ENCODE results near the gene SEMA5A.

The SEMA5A gene

DNA sequence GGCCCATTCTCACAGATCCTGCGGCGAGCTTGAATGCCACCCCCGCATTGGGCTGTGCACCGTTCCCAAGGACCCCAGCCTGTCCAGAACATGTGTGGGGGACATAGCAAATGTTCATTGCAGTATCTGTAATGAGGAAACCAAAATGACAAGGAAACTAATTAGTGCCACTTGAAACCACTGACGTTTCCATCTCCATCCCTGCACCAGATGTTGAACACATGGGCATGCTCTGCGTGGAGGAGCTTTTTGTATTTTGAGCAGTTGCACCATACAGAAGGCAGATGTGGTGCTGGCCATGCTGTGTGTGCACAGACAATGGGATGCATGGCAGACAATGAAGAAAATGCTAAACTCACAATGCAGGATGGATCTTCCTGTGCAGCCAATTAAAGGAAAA lies 437.7 kb downstream of the SEMA5A start (continued):
- TF ChIP-seq EGR2 (tag by site-specific recombination; IDR thresholded peaks at IDR 0.05; ENCODE audit: low read depth) (no peak), ZNF112 (tag by site-specific recombination; IDR thresholded peaks at IDR 0.05) (no peak), ZBTB17 (tag by site-specific recombination; IDR thresholded peaks at IDR 0.05) (no peak), ZNF670 (tag by site-specific recombination; IDR thresholded peaks at IDR 0.05; ENCODE audit: low read depth) (no peak), ZNF426 (tag by site-specific recombination; IDR thresholded peaks at IDR 0.05) (no peak)
- TF ChIP-seq, protein P1, sequence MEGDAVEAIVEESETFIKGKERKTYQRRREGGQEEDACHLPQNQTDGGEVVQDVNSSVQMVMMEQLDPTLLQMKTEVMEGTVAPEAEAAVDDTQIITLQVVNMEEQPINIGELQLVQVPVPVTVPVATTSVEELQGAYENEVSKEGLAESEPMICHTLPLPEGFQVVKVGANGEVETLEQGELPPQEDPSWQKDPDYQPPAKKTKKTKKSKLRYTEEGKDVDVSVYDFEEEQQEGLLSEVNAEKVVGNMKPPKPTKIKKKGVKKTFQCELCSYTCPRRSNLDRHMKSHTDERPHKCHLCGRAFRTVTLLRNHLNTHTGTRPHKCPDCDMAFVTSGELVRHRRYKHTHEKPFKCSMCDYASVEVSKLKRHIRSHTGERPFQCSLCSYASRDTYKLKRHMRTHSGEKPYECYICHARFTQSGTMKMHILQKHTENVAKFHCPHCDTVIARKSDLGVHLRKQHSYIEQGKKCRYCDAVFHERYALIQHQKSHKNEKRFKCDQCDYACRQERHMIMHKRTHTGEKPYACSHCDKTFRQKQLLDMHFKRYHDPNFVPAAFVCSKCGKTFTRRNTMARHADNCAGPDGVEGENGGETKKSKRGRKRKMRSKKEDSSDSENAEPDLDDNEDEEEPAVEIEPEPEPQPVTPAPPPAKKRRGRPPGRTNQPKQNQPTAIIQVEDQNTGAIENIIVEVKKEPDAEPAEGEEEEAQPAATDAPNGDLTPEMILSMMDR (tag by site-specific recombination; IDR thresholded peaks at IDR 0.05), result no peak

DNA sequence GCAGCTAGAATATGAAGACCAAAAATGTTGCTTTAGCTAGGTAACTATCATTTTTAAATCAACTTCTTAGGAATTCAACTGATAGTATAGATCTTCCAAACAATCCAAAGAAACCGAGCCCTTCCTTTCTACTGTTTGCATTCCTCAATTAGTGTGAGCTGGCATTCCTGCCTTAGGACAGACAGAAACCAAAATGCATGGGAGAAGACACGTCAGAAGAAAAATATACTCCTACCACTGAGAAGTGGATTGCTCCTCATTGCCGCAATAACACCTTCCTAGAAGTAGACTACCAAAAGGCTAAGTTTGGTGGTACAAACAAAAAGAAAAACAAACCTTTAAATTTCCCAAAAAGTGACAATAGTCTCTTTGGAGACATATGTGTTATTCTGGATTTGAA lies 440.0 kb downstream of the SEMA5A start:
- Histone ChIP-seq H3K9me3 (ENCODE audit: control insufficient read depth, insufficient read depth, low read depth, low read length) (no peaks in the 10 kb centered on the region), H3K4me3 (ENCODE audit: low read depth, low read length) (no peak overlapping the region), H3K4me1 (ENCODE audit: control insufficient read depth, insufficient read depth, low read length) (no peaks in the 10 kb centered on the region), H3K27ac (ENCODE audit: extremely low read depth, low read depth, low read length) (no peak overlapping the region), H3K36me3 (ENCODE audit: control insufficient read depth in 2 of 2, insufficient read depth in 1 of 2, low read length in 2 of 2) (no peaks in the 10 kb centered on the region)
- POLR2A ChIA-PET, result interaction anchor here (0.6 kb wide), 1 partner anchor 39 kb away, joined by 3 read pairs; no protein-coding TSS in a partner anchor
- CTCF ChIA-PET, result interaction anchor here (0.6 to 1.0 kb wide), 3 partner anchors 102 to 350 kb away, joined by 3 read pairs; no protein-coding TSS in a partner anchor
- TF ChIP-seq, protein P2, sequence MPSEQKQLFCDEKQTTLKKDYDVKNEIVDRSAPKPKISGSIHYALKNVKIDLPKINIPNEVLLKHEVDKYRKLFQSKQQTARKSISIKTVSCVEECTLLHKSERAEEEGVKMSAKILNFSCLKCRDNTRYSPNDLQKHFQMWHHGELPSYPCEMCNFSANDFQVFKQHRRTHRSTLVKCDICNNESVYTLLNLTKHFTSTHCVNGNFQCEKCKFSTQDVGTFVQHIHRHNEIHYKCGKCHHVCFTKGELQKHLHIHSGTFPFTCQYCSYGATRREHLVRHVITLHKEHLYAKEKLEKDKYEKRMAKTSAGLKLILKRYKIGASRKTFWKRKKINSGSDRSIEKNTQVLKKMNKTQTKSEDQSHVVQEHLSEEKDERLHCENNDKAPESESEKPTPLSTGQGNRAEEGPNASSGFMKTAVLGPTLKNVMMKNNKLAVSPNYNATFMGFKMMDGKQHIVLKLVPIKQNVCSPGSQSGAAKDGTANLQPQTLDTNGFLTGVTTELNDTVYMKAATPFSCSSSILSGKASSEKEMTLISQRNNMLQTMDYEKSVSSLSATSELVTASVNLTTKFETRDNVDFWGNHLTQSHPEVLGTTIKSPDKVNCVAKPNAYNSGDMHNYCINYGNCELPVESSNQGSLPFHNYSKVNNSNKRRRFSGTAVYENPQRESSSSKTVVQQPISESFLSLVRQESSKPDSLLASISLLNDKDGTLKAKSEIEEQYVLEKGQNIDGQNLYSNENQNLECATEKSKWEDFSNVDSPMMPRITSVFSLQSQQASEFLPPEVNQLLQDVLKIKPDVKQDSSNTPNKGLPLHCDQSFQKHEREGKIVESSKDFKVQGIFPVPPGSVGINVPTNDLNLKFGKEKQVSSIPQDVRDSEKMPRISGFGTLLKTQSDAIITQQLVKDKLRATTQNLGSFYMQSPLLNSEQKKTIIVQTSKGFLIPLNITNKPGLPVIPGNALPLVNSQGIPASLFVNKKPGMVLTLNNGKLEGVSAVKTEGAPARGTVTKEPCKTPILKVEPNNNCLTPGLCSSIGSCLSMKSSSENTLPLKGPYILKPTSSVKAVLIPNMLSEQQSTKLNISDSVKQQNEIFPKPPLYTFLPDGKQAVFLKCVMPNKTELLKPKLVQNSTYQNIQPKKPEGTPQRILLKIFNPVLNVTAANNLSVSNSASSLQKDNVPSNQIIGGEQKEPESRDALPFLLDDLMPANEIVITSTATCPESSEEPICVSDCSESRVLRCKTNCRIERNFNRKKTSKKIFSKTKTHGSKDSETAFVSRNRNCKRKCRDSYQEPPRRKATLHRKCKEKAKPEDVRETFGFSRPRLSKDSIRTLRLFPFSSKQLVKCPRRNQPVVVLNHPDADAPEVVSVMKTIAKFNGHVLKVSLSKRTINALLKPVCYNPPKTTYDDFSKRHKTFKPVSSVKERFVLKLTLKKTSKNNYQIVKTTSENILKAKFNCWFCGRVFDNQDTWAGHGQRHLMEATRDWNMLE (tag by site-specific recombination; conservative IDR thresholded peaks at IDR 0.05; ENCODE audit: low read depth), result no peak
- TF ChIP-seq, protein P3, sequence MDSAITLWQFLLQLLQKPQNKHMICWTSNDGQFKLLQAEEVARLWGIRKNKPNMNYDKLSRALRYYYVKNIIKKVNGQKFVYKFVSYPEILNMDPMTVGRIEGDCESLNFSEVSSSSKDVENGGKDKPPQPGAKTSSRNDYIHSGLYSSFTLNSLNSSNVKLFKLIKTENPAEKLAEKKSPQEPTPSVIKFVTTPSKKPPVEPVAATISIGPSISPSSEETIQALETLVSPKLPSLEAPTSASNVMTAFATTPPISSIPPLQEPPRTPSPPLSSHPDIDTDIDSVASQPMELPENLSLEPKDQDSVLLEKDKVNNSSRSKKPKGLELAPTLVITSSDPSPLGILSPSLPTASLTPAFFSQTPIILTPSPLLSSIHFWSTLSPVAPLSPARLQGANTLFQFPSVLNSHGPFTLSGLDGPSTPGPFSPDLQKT (IDR thresholded peaks at IDR 0.05; ENCODE audit: borderline replicate concordance, low read depth, low read length), result no peak
- TF ChIP-seq ZNF324 (tag by site-specific recombination; IDR thresholded peaks at IDR 0.05) (no peak), ZNF416 (tag by site-specific recombination; IDR thresholded peaks at IDR 0.05) (no peak), ZNF501 (tag by site-specific recombination; IDR thresholded peaks at IDR 0.05) (no peak), ZNF777 (tag by site-specific recombination; IDR thresholded peaks at IDR 0.05; ENCODE audit: borderline replicate concordance) (no peak), BCL11A (tag by site-specific recombination; IDR thresholded peaks at IDR 0.05; ENCODE audit: low read depth) (no peak), ZNF571 (tag by site-specific recombination; IDR thresholded peaks at IDR 0.05) (no peak), ZNF843 (tag by site-specific recombination; IDR thresholded peaks at IDR 0.05) (no peak), ZNF521 (tag by site-specific recombination; IDR thresholded peaks at IDR 0.05) (no peak), ZNF626 (tag by site-specific recombination; IDR thresholded peaks at IDR 0.05) (no peak), SCRT1 (tag by site-specific recombination; IDR thresholded peaks at IDR 0.05; ENCODE audit: borderline replicate concordance) (no peak), ZXDB (tag by site-specific recombination; IDR thresholded peaks at IDR 0.05) (no peak)
- TF ChIP-seq, protein P4, sequence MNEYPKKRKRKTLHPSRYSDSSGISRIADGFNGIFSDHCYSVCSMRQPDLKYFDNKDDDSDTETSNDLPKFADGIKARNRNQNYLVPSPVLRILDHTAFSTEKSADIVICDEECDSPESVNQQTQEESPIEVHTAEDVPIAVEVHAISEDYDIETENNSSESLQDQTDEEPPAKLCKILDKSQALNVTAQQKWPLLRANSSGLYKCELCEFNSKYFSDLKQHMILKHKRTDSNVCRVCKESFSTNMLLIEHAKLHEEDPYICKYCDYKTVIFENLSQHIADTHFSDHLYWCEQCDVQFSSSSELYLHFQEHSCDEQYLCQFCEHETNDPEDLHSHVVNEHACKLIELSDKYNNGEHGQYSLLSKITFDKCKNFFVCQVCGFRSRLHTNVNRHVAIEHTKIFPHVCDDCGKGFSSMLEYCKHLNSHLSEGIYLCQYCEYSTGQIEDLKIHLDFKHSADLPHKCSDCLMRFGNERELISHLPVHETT (tag by site-specific recombination; IDR thresholded peaks at IDR 0.05), result no peak
- TF ChIP-seq, protein P5, sequence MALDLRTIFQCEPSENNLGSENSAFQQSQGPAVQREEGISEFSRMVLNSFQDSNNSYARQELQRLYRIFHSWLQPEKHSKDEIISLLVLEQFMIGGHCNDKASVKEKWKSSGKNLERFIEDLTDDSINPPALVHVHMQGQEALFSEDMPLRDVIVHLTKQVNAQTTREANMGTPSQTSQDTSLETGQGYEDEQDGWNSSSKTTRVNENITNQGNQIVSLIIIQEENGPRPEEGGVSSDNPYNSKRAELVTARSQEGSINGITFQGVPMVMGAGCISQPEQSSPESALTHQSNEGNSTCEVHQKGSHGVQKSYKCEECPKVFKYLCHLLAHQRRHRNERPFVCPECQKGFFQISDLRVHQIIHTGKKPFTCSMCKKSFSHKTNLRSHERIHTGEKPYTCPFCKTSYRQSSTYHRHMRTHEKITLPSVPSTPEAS (tag by site-specific recombination; IDR thresholded peaks at IDR 0.05), result no peak
- TF ChIP-seq, protein P6, sequence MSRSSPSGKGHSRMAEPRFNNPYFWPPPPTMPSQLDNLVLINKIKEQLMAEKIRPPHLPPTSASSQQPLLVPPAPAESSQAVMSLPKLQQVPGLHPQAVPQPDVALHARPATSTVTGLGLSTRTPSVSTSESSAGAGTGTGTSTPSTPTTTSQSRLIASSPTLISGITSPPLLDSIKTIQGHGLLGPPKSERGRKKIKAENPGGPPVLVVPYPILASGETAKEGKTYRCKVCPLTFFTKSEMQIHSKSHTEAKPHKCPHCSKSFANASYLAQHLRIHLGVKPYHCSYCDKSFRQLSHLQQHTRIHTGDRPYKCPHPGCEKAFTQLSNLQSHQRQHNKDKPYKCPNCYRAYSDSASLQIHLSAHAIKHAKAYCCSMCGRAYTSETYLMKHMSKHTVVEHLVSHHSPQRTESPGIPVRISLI (tag by site-specific recombination; IDR thresholded peaks at IDR 0.05), result no peak
- TF ChIP-seq, protein P7, sequence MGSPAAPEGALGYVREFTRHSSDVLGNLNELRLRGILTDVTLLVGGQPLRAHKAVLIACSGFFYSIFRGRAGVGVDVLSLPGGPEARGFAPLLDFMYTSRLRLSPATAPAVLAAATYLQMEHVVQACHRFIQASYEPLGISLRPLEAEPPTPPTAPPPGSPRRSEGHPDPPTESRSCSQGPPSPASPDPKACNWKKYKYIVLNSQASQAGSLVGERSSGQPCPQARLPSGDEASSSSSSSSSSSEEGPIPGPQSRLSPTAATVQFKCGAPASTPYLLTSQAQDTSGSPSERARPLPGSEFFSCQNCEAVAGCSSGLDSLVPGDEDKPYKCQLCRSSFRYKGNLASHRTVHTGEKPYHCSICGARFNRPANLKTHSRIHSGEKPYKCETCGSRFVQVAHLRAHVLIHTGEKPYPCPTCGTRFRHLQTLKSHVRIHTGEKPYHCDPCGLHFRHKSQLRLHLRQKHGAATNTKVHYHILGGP (tag by site-specific recombination; IDR thresholded peaks at IDR 0.05), result no peak
